Activated CD8-positive, alpha-beta T cell treated with anti-CD3 and anti-CD28 coated beads for 36 hours (primary cell): ENCODE data around the gene DNHD1. TPM values are rescaled to one million over a fixed set of nuclear protein-coding genes. Genes with fewer than 3 reads are reported as not detected.

ENCODE experiments used
- ATAC-seq: fragments of 200-7000 bp; cut with Tn5 transposase; one replicate; pipeline ENCODE4 v1.10.0; 2021; ENCODE audit warnings: mild to moderate bottlenecking, moderate library complexity
- CTCF ChIA-PET: fragments of 350-600 bp; sonication (Branson Sonifier 250); formaldehyde crosslinking; loops from one replicate; lab custom pipeline; 2021; ENCODE audit warnings: antibody characterized with exemption; lab: Charles Lee
- POLR2A ChIA-PET: fragments of 350-600 bp; sonication (Branson Sonifier 250); formaldehyde crosslinking; loops from one replicate; lab custom pipeline; 2021; ENCODE audit warnings: antibody characterized with exemption; lab: Charles Lee
- DNase-seq: peaks from one replicate; pipeline ENCODE4 v3.0.0-alpha.2; 2020
- H3K27ac Mint-ChIP-seq: one replicate; pipeline ENCODE4 v1.8.0; 2021; ENCODE audit warnings: mild to moderate bottlenecking, mixed read lengths
- H3K27me3 Mint-ChIP-seq: one replicate; pipeline ENCODE4 v1.8.0; 2021; ENCODE audit warnings: mixed read lengths
- H3K36me3 Mint-ChIP-seq: one replicate; pipeline ENCODE4 v1.8.0; 2021; ENCODE audit warnings: low read depth, mixed read lengths
- H3K4me1 Mint-ChIP-seq: one replicate; pipeline ENCODE4 v1.8.0; 2021; ENCODE audit warnings: low read depth, mixed read lengths
- H3K4me3 Mint-ChIP-seq: one replicate; pipeline ENCODE4 v1.8.0; 2021; ENCODE audit warnings: mild to moderate bottlenecking, moderate library complexity, mixed read lengths
- H3K9me3 Mint-ChIP-seq: one replicate; pipeline ENCODE4 v1.8.0; 2021; ENCODE audit warnings: mixed read lengths
- CTCF ChIP-seq: fragments of 200-600 bp; IDR thresholded peaks from one replicate; pipeline ENCODE4 v1.8.0; 2022; ENCODE audit warnings: antibody characterized with exemption, mild to moderate bottlenecking
- intact Hi-C: fragments of 100-400 bp; cut with micrococcal nuclease; formaldehyde crosslinking; loops from one replicate; pipeline ENCODE4 v1.10.0; 2022
- total RNA-seq, 2 experiments: library from RNA; stranded (reverse); gene quantifications; one replicate each; pipeline ENCODE4 v1.2.3, GENCODE V29; 2021

Gene DNHD1
- total RNA-seq, 2 experiments from 2014 or later, result 27.5 to 28.2 TPM

- POLR2A ChIA-PET, result interaction anchor here (1.0 kb wide), 1 partner anchor 13 kb away, joined by 3 read pairs; no protein-coding TSS in a partner anchor
These were observed 8.7 kb upstream of the DNHD1 start for GRCh38 chr11:6488342-6488741.

GRCh38 chr11:6488821-6489220 is 8.3 kb upstream of the DNHD1 start:
- DNase-seq, result no peak
- Mint-ChIP-seq H3K4me3 (no peak overlapping the region), H3K27ac (no peak overlapping the region), H3K4me1 (peaks cover 8% of the 10 kb centered on the region), H3K27me3 (no peaks in the 10 kb centered on the region), H3K9me3 (no peaks in the 10 kb centered on the region), H3K36me3 (peaks cover 28% of the 10 kb centered on the region)
- ATAC-seq, result no peak
- TF ChIP-seq CTCF, result no peak
- CTCF ChIA-PET, result interaction anchor here (1.3 kb wide), 1 partner anchor 17 kb away, joined by 3 read pairs; no protein-coding TSS in a partner anchor
- intact Hi-C loops, result no loop called here
- POLR2A ChIA-PET, result interaction anchor here (1.0 kb wide), 1 partner anchor 13 kb away, joined by 3 read pairs; no protein-coding TSS in a partner anchor

More at GRCh38 chr11:6488342-6488741, 8.7 kb upstream of the DNHD1 start:
- H3K9me3 Mint-ChIP-seq, result no peaks in the 10 kb centered on the region
- H3K27ac Mint-ChIP-seq, result no peak overlapping the region
- peaks cover 28% of the 10 kb centered on the region for H3K36me3 Mint-ChIP-seq
- CTCF ChIA-PET, result interaction anchor here (1.3 to 1.4 kb wide), 2 partner anchors 17 to 109 kb away, joined by 3 to 4 read pairs; no protein-coding TSS in a partner anchor
- ATAC-seq (no peak), DNase-seq (no peak)
- no peak overlapping the region for H3K4me3 Mint-ChIP-seq
- H3K27me3 Mint-ChIP-seq, result no peaks in the 10 kb centered on the region
- intact Hi-C loops, result no loop called here
- peaks cover 11% of the 10 kb centered on the region for H3K4me1 Mint-ChIP-seq
- no peak for TF ChIP-seq CTCF

- Mint-ChIP-seq H3K27me3 (no peaks in the 10 kb centered on the region), H3K36me3 (peaks cover 32% of the 10 kb centered on the region), H3K4me1 (peaks cover 8% of the 10 kb centered on the region), H3K9me3 (no peaks in the 10 kb centered on the region), H3K4me3 (no peak overlapping the region), H3K27ac (no peak overlapping the region)
- ChIA-PET POLR2A (interaction anchor here (1.0 kb wide), 1 partner anchor 14 kb away, joined by 3 read pairs; no protein-coding TSS in a partner anchor), CTCF (interaction anchor here (1.3 kb wide), 1 partner anchor 16 kb away, joined by 3 read pairs; no protein-coding TSS in a partner anchor)
- no peak for TF ChIP-seq CTCF
- intact Hi-C loops, result no loop called here
- ATAC-seq (no peak), DNase-seq (no peak)
These were observed 7.8 kb upstream of the DNHD1 start for GRCh38 chr11:6489306-6489705.

GRCh38 chr11:6498121-6498520 is 1.0 kb downstream of the DNHD1 start:
- ChIA-PET POLR2A (interaction anchor here (4.5 kb wide), 1 partner anchor 15 kb away, joined by 25 read pairs; the partner anchor contains the start of genes ARFIP2 and TIMM10B), CTCF (interaction anchor here (1.4 to 2.3 kb wide), 3 partner anchors 11 to 119 kb away, joined by 4 to 10 read pairs (median 7); no protein-coding TSS in a partner anchor)
- Mint-ChIP-seq H3K4me3 (no peak overlapping the region), H3K27me3 (no peaks in the 10 kb centered on the region), H3K9me3 (no peaks in the 10 kb centered on the region), H3K27ac (no peak overlapping the region), H3K4me1 (peaks cover 2% of the 10 kb centered on the region), H3K36me3 (peaks cover 30% of the 10 kb centered on the region)
- ATAC-seq (no peak), DNase-seq (no peak)
- no peak for TF ChIP-seq CTCF
- intact Hi-C loops, result no loop called here

- Mint-ChIP-seq H3K36me3 (peaks cover 34% of the 10 kb centered on the region), H3K9me3 (no peaks in the 10 kb centered on the region), H3K27ac (no peak overlapping the region), H3K4me3 (no peak overlapping the region), H3K27me3 (no peaks in the 10 kb centered on the region), H3K4me1 (peaks cover 2% of the 10 kb centered on the region)
- ChIA-PET CTCF (interaction anchor here (1.3 to 2.3 kb wide), 3 partner anchors 11 to 135 kb away, joined by 4 to 10 read pairs (median 5); no protein-coding TSS in a partner anchor), POLR2A (interaction anchor here (4.5 kb wide), 1 partner anchor 16 kb away, joined by 25 read pairs; the partner anchor contains the start of genes ARFIP2 and TIMM10B)
- ATAC-seq (no peak), DNase-seq (no peak)
- no peak for TF ChIP-seq CTCF
- intact Hi-C loops, result no loop called here
These were observed 1.5 kb downstream of the DNHD1 start for GRCh38 chr11:6498544-6498943.
